GM18519 (cell line): Measurements from ENCODE around the gene MSH5.
"Not testable (repeated sequence)": the region's sequence is repeated elsewhere in the genome, so short reads cannot be mapped to it uniquely, and the experiment has no call there.

ENCODE experiments used
- ATAC-seq: cut with Tn5 transposase; IDR thresholded peaks from one replicate; pipeline ENCODE4 v1.9.1; 2021; ENCODE audit warnings: mild to moderate bottlenecking, moderate library complexity; ENCODE audit not compliant: unreplicated experiment, low FRiP score

The MSH5 gene

DNA sequence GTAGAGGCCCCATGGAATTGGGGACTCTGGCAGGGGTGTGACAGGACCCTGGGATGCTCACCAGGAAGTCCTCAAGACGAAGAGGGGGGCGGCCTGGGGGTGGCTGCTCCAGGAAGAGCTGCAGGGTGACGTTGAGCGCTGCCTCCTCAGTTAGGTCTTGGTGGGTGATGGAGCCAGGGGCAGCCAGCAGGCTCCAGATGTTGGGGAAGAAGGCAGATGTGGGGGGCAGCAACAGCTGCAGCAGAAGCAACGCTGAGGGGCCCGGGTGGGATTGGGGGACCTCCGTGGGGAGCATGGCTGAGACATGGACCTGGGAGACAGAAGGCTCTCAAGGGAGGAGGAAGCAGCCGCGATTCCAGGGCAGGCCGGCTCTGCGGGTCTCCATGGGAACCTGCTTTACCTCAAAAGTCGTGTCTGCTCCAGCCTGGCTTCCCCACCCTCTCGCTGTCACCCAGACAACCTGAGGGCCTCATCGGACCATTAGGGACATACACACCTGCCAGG lies 36.7 kb downstream of the MSH5 start:
- no peak for ATAC-seq

DNA sequence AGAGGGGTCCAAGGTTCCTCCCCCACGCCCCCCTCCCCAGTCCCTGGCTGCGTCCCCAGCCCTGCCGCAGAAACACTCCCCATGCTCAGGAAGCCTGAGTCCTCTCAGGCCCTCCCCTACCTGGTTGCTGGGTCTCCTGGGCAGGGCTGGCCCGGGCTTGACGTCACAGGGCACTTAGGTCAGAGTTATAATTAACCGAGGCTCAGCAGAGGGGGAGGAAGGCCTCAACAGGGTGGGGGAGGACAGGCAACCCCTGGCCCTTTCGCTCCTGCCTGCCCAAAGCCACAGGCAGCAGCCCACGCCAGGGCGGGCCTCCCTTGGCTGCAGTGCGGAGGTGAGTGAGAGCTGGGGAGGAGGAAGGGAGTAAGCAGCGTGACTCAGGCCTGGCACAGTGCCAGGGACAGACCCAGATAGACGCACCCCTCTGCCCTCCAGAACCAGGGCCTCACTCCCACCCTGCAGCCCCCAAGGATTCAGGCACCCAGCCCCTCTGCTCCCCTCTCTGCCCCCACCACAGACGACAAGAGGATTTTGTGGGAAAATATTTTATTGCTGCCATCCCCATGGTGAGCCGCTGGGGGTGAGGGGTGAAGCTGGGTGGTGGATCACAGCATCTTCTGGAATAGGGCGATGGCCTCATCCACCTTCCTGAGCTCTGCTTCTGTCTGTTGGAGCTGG lies 37.3 kb downstream of the MSH5 start, which contains the start of gene VWA7:
Gene VWA7 (minus strand): TSS at position 340 of the 678 bp plus-strand sequence. CDS start 549 bp downstream, outside the sequence.
- ATAC-seq = no peak

DNA sequence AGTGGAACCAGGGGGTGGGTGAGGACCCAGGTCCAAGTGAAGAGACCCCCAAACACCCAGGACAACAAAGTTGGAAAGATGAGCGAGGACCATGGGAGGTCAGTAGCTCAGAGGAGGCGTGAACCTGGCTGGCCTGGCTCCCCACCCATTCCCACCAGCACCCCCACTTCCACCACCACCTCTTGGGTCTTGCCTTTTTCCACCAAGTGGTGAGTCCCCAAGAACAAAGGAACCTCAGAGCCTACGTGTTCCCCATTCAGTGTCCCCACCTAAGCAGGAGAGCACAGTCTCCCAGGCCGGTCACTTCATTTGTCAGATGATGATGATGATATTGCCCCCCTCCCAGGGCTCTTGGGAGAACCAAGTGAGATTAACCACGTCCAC lies 37.9 kb downstream of the MSH5 start:
- no peak for ATAC-seq

DNA sequence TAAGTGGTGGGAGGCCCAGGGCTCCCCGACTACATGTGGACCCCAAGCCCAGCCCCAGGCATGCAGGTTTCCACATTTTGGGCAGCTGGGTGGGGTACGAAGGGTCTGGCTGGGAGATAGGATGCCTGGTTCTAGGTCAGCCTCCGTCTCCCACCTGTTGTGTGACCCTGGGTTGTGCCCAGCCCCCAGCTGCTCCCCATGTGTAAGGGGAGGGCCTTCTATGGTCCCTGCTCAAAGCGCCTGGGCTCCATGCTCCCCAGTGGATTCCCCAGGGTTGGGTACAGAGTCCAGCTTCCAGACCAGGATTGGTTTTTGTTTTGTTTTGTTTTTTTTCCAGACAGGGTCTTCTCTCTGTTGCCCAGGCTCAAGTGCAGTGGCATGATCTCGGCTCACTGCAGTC lies 38.4 kb downstream of the MSH5 start:
- no peak for ATAC-seq

DNA sequence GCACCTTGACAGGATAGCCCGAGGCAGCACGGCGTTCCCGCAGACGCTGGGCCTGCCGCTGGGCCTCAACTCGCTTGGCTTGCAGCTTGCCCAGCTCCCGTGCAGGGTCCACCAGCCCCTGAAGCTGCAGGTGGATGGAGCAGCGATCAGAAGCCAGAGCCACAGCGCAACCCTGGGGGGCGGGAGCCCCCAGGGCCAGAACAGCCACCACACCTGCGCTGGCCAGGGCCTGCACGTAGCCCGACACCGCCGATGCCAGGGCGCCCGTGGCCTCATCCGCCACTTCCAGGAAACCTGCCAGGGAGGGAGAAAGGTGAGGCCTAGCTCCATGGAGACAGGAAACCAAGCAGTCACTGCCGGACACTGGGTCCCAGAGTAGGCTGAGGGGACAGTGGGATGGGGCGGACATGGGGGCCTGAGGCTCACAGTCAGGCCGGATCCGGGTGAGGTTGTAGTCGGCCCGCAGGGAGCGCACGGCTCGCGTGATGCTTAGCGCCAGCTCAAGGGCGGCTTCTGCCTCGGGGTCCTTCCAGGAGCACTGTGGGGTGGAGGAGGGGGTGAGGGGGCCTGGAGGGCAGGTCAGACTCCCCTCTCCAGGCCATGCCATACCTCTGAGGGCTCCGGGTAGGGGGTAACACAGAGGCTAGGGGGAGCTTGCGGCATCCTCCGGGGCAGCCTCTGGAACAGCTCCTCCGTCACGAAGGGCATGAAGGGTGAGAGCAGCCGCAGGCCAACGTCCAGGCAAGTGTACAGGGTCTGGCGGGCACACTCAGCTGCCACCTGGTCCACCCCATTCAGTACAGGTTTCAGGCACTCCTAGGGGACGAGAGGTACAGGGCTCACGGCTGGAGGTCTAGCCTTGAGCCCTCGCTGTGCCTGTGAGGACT lies 39.4 kb downstream of the MSH5 start:
- ATAC-seq = no peak

DNA sequence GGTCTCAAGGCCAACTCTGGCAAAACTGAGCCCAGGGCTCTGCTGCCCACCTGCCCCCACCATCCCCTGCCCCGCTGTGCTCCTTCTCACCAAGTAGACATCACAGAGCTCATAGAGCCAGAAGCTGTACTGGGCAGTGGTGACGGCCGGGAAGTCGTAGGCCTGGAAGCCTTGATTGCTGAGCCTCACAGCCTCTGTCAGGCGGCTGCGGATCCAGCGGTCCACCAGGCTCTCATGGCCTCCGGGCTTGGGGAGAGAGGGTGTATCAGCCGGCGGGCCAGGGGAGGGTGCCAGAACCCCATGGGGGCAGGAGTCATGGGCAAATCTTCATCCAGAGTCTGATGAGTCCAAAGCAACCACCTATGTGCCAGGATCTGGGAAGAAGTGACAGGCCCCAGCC lies 40.1 kb downstream of the MSH5 start:
- ATAC-seq = no peak

DNA sequence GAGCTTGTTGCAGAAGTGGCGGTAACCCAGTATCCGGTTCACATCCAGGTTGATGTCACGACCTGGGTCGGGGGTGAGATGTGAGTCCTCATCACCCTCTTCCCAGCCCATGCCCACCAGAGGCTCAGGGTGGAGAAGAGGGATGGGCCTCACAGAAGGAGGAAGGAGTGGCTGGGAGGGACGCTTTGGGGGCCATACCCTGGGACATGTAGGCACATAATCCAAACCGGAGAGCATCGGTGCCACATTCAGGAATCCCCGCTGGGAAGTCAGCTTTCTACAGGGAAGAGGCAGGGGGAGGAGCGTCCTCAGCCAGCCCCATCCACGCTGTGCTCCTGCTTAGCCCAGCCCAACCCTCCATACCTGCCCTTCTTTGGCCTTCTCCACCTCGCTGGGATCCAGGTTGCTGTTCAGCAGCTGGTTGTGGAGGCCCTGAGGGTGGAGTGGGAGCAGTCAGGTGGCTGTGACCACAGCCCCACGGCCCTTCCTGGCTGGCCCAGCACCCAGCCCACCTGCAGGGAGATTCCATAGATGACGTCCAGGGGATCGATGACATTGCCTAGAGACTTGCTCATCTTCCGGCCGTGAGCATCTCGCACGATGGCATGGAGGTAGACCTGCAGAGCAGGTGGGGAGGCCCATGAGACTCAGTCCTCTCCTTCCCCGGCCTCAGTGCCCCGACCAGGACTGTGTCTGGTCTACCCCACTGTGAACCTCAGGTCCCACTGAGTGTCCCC lies 40.9 kb downstream of the MSH5 start:
- ATAC-seq = no peak

DNA sequence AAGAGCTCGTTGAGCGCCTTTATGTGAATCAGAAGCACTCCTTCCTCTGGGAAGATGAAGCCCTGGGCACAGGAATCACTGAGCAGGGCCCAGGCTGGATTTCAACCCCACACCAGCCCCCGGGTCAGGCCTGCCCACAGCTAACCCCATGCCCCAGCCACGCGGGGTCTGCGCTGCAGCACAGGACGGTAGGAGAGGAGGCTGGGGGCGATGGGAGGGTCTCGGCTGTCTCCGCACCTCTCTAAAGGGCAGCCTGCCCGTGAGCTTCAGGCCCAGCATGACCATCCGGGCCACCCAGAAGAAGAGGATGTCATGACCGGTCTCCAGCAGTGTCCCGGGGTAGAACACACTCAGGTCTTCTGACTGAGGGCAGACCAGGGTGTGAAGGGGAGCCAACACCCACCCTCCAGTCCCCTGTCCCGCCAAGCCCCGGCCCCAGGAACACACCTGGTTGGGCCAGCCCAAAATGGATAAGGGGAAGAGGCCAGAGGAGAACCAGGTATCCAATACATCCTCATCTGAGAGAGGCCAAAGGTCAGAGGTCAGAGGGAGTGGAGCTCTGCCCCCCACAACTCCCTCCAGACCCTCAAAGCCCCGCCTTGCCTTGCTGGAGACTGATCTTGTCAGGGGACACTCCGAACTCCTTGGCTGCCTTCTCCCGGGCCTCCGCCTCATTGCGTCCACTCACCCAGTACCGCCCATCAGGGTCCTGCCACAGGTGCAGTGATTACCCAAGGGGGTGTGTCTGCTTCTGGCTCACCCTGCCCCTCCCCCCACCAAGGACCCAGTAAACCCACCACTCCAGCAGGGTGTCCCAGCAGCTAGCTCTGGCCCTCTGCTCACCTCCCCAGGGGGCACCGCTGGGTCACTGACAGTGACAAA lies 41.7 kb downstream of the MSH5 start:
- no peak for ATAC-seq

DNA sequence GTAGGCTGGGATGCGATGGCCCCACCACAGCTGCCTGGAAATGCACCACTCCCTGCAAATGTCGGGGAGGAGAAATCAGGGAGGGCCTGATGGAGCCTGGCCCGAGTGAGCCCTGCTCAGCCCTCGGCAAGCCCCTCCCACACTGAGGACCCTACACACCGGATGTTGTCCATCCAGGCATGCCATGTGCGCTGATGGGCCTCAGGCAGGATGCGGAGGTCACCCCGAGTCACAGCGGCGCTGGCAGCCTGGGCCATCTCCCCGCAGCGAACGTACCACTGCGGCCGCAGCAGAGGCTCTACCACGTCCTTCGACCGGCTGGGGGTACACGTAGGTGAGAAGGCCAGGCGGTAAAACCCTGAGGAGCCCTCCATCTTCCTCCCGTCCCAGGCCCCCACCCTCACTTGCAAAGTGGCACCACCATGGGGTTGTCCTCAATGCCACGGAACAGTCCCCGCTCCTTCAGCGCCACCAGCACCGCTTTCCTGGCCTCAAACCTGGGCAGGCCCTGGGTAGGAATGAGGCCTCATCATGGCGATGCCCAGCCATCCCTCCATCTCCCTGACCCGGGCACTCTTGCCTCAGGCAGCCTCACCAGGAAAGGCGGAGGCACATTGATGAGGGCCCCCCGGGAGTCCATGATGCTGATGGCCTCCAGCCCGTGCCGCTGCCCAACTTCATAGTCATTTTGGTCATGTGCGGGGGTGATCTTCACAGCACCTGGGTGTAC lies 42.5 kb downstream of the MSH5 start:
- ATAC-seq = no peak

DNA sequence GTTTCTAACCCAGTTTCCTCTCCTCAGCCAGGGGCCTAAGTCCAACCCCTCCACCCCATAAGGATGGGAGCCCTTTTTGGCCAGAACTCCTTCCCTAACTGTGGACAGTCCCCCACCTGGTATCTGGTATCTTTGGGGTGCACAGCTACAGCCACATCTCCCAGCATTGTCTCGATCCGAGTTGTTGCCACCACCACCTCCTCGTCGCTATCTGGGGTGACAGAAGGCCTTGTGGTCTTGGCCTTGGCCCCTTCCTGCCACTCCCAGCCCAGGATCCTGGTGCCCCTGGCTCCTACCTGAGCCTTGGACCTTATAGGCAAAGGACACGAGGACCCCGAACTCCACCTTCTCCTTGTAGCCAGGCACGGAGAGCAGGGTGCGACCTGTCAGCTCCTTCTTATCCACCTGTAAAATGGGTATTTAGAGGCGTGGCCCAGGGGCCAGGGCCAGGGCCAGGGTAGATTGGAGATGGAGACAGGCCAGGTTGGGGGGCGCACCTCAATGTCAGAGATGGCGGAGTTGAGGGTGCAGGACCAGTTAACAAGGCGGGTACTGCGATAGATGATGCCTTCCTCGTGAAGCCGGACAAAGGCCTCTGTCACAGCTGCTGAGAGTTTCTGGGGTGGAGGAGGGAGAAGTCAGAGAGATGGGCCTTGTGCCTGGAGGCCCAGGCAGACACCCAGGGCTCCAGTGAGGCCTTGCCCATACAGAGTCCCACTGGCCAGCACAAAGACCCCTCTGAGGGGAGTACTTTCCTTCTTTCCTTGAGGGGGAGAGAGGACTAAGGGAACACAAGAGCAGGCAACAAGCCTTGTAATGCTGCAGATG lies 44.5 kb downstream of the MSH5 start:
- ATAC-seq = no peak

DNA sequence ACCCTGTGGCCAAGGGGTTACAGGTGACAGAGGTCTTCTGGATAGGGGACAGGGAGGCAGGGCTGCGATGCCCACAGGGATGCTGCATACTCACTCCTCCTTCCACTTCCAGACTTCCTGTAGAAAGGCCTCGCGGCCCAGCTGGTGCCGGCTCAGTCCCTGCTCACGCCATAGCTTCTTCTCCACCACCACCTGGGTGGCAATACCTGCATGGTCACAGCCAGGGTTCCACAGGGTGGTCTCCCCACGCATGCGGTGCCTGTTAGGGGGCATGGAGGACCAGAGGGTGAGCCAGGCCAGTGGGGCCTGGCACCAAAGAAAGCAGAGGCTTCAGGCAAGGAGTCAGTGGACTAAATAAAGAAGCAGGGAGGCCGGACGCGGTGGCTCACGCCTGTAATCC lies 45.7 kb downstream of the MSH5 start:
- no peak for ATAC-seq

DNA sequence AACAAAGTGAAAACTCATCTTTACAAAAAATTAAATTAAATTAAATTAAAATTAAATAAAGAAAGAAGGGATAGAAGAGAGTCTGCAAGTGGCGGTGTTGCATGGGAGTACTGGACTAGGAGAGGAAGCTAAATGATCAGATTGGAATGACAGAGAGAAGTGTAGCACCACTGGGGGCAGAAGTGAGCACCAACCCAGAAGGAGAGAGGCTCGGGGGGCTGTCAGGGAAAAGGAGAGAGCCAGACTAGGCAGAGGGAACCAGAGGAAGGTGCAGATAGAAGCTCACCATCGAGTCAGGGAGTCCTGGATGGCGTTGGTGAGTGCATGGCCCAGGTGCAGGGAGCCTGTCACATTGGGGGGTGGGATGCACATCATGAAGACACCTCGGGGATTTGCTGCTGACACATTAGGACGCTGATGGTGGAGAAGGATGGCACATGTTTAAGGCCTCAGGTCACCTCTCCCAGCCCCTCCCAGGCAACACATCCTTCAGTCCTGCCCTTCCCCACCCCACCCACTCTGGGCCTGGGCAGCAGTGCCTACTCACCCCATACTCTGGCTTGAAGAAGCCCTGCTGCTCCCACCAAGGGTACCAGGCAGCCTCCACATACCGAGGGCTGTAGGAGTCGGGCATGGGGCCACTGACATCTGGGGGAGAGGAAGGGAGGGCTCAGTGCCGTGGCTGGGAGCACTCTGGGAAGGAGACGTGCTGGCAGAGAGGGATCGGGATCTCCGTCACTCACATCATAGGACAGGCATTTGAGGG lies 51.7 kb downstream of the MSH5 start:
- ATAC-seq = no peak

DNA sequence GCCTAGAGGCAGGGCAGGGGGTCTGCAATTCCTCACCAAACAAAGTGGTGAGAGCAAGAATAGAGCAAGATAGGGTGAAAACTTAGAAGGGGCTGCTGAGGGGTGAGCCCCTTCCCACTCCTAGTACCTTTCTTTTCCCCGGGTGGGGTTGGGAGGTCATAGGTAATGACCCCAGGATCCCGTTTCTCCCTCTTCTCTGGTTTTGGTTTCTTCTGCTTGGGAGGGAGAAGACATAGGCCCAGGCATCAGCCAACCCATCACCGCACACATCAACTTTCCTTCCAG lies 52.2 kb downstream of the MSH5 start:
- ATAC-seq = no peak

DNA sequence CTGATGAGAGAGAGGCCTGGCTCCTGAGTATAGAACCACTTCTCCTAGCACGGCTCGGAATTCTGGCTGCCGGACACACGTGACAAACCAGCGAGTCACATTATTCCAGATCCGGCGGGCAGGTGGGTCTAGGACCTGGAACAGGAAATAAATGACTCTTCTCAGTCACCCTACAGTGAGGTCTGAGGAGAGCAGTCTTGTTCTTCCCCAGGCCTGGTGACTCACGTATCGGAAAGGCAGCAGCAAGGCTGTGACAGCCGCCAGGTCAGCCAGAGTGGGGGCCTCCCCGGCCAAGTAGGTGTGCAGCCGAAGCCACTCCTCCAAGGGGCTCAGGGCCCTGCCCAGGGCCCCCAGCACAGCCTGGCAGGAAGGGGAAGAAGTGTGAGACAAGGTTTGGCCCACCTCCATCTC lies 53.0 kb downstream of the MSH5 start:
- no peak for ATAC-seq

DNA sequence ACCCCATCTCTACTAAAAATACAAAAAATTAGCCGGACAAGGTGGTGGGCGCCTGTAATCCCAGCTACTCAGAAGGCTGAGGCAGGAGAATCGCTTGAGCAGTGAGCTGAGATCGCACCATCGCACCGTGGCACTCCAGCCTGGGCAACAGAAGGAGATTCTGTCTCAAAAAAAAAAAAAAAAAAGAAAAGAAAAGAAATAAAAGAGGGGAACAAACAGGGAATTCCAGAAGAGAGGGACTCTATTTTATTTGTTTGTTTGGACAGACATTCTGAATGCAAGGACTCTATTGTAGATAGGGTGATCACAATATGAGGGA lies 54.1 kb downstream of the MSH5 start:
- not testable (repeated sequence) for ATAC-seq

DNA sequence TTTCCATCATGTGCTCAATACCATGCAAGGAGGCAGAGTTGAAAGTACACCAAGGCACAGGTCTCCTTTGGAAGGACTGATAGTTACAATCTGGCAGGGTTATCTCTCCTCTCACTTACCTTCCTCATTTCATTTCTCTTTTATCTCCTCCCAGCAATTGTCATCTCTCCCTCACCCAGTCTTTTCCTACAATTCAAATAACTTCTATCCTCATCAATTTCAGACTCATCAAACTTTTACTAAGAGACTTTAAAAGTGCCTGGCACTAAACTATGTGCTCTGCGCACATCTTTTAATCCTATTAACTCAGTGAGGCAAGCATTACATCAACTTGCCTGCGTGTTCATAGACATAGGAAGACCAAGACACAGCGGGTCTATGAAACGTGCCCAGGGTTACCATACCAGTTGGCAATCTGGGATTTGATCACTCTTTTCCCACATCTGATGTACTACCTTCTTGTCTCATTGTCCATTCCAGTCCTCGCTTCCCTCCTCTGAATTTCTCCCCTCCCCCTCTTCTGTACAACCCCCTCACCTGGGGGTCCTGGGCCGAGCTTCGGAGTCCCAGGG lies 54.6 kb downstream of the MSH5 start:
- ATAC-seq = no peak

DNA sequence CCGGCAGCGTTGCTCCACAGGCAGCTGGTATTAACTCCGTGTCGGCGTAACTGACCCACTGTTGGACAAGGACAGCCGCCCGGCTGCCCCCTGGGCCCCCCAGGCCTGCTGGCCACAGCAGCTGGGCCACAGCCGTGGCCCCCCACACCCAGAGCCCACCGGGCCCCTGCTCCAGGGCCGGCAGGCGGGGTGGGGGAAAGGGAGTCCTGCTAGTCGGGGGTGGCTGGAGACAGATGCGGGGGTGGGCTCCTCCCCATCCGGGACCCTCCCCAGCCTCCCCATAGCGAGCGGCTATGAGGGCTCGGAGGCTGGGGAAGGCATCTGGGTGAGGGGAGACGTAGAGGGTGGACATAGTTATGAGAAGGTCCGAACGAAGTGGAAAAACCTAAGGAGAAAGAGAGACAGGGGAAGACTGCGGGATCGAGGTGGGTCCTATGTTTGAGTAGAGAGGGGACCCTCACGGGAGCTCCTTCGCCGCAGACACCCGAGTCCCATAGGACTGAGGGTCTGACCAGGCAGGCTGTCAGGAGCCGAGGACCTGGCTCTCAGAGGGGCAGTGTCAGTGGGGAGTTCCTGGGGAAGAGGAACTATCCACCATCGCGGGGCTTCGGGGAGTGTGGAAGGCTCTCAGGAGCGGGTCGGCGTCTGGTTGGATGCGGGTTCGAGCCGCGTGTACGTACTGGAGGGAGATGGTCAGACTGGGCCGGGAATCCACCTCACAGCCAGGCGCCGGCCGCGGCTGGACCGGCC lies 55.2 kb downstream of the MSH5 start:
- ATAC-seq = peak; percentile 5
